Epithelial cell of prostate (primary cell): Measurements from ENCODE around the gene FTCDNL1.

Source experiments
- DNase-seq: peaks from one replicate; pipeline ENCODE4 v3.0.0-alpha.2; 2011; ENCODE audit warnings: low read depth, low spot score
- H3K27ac ChIP-seq: fragments of 450-650 bp; 2 replicates; pipeline ENCODE4 v1.5.1; 2017; ENCODE audit warnings: mild to moderate bottlenecking

Gene FTCDNL1

GRCh38 chr2:199797431-199798403 is 53.3 kb downstream of the FTCDNL1 start:
- H3K27ac ChIP-seq: no peak overlapping the region
- DNase-seq: no peak

DNA sequence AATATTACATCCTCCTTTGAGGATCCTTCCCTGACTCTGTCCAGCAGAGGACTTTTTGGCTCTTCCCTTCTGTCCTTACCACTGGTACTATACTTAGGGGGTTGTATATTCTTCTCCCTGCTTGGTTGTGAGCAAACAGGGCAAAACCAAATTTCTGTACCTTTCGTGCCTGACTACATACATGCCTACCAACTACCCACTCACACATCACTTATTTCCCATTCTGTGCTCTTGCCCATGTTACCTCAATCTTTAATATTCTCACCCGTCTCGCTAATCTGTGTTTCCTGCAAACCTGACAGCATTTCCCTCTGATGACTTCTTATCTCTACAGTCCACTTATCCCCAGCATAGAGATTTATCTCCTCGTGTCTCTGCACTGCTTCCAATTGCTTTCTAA is 58.6 kb downstream of the FTCDNL1 start:
- DNase-seq: no peak
- H3K27ac ChIP-seq: no peak overlapping the region

- H3K27ac ChIP-seq: no peak overlapping the region
- DNase-seq: no peak
These were observed 59.7 kb downstream of the FTCDNL1 start for GRCh38 chr2:199791326-199791725.

GRCh38 chr2:199784512-199784911 is 66.5 kb downstream of the FTCDNL1 start:
- DNase-seq: no peak
- no peak overlapping the region for H3K27ac ChIP-seq

- H3K27ac ChIP-seq: no peak overlapping the region
- DNase-seq: no peak
These were observed 71.4 kb downstream of the FTCDNL1 start for GRCh38 chr2:199779589-199779988.

GRCh38 chr2:199778655-199779054 is 72.3 kb downstream of the FTCDNL1 start:
- no peak for DNase-seq
- H3K27ac ChIP-seq: no peak overlapping the region

DNA sequence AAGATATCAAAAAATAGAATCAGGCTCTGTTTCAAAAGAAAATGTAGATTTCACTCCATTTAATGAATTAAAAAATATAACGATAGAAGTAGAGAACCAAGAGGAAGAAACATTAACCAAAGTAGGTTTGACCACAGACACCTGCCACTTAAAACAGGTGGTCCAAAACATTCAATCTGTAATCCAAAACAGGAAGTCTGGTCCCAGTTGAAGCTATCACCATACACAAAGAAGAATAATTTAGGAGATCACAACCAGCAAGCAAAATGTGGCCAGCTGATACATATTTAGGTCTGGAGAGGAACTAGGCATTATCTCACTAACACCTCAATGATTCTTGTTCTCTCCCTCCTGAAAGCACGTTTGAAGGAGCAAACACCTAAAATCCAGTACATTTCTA is 73.1 kb downstream of the FTCDNL1 start:
- H3K27ac ChIP-seq: no peak overlapping the region
- no peak for DNase-seq

DNA sequence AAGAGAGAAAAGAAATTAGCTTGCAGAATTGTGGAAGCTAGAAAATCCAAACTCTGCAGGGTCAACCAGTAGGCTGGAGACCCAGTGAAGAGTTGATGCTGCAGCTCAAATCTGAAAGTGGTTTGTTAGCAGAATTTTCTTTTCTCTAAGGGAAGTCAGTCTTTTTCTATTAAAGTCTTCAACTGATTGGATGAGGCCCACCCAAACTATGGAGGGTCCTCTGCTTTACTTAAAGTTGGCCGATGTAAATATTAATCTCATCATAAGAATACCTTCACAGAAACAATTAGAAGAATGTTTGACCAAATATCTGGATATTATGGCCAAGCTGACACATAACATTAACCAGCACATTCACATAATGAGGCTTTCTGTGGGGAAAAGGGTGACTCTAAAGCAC is 73.7 kb downstream of the FTCDNL1 start:
- H3K27ac ChIP-seq: no peak overlapping the region
- no peak for DNase-seq

DNA sequence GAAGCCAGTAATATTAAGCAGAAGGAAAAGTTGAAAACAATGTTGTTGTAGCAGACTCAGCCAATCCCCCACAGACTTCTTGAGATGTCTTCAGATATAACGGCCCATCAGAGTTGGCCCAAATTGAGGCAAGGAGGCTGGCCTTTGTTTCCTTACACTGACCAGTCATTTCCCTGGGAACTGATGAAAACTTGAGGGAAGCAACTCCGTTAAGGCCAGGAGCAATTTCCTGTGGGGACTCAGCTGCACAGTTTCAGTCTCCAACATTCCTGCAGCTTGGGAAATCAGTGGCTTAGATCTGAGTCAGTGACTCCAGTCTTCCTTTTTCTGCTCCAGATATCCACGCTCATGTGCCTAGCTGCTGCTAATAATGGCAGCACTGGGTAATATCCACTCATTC is 75.7 kb downstream of the FTCDNL1 start:
- DNase-seq: no peak

GRCh38 chr2:199772035-199772976 is 78.7 kb downstream of the FTCDNL1 start:
- H3K27ac ChIP-seq: no peak overlapping the region
- no peak for DNase-seq

More for the DNA sequence above, 75.7 kb downstream of the FTCDNL1 start:
- H3K27ac ChIP-seq: no peak overlapping the region

DNA sequence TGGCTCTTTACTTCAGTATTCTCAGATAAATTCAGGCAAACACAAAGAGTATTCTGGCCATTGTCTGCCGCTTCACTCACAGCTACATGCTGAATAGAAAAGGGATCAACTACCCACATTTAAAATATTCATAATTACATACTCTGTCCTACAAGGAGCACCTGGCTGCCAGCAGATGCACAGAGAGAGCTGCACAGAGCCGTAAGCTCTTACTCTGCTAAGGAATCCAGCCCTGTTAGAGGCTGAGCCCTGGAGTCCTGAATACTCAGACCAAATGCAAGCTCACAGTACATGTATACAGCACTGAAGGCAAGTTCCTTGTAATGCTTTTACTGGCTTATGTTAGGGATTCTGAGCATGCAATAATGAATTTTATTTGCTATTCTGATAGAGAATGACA is 80.3 kb downstream of the FTCDNL1 start:
- DNase-seq: no peak
- no peak overlapping the region for H3K27ac ChIP-seq

- no peak for DNase-seq
- no peak overlapping the region for H3K27ac ChIP-seq
These were observed 85.3 kb downstream of the FTCDNL1 start for GRCh38 chr2:199765646-199766045.

GRCh38 chr2:199764273-199764800 is 86.7 kb downstream of the FTCDNL1 start:
- DNase-seq: no peak
- H3K27ac ChIP-seq: no peak overlapping the region

DNA sequence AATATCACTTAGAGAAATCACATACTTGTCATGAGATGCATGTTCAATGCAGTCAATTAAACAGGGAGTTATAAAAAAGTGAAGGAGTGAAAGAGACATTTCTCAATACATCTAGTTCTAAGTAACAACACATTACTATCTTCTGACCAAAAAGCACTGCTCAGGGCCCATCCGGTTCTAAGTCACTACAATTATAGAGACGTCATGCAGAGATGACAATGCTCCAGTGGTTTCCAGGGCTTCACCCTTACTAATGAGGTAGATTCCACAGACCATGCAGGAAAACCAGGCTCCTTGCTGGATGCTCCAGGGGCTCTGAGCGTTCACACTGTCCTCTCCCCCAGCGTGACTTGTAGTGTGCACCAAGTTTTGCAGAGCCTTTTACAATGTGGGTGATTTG is 88.0 kb downstream of the FTCDNL1 start:
- H3K27ac ChIP-seq: no peak overlapping the region
- no peak for DNase-seq

DNA sequence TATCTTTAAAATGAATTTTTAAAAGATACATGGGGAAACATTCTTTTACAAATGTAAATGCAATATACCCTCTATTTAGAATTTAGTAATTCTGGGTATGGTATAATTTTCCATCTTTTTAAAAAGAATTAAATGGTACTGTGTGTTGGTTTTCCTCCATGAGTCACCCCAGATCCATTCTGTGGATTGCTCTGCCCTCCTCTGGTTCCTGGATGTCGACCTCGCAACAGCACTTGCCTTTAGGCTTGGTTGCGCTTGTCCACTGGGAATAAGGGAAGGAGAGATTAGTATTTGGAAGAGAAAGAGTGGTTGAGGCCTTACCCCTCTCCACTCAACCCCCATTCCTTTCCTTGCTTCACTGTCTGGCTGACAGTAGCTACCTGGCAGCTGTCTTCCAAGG is 90.4 kb downstream of the FTCDNL1 start:
- no peak for DNase-seq
- H3K27ac ChIP-seq: no peak overlapping the region

- H3K27ac ChIP-seq: no peak overlapping the region
- DNase-seq: no peak
These were observed 93.6 kb downstream of the FTCDNL1 start for GRCh38 chr2:199757233-199757870.

DNA sequence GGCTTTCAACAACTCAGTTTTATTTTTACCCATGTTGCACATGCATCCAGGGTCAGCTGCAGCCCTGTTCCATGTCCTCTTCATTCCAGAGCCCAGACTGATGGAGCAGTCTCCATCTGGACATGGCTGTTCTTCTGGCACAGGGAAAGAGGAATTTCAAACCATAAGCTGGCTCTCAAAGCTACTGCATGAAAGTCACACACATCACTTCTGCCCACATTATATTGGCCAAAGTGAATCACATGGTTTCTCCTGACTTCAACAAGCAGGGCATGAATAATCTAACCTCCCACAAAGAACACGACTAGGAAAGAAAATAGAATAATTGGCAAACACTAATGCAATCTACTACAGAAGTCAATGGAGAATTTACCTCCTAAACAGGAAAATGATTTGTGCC is 94.2 kb downstream of the FTCDNL1 start:
- H3K27ac ChIP-seq: no peak overlapping the region
- DNase-seq: no peak

- DNase-seq: no peak
- no peak overlapping the region for H3K27ac ChIP-seq
These were observed 94.8 kb downstream of the FTCDNL1 start for GRCh38 chr2:199756211-199756610.

DNA sequence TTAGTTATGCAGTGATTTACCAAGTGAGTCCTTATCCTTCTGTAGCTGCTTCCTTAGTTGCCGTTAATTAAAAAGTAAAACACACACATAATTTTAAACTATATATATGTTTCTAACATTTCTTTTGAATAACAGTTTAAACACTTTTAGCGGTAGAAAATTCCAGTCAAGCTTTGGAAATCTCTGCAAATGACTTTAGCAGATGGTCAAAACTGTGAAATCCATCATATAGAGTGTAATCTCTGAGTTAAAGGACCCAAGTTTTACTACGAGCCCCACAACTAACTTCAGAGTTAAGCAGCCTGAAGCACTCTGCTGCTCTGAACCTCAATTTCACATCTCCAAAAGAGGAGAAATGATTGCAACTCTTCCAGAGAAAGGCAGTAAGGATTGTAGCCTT is 96.2 kb downstream of the FTCDNL1 start:
- H3K27ac ChIP-seq: no peak overlapping the region
- DNase-seq: no peak

DNA sequence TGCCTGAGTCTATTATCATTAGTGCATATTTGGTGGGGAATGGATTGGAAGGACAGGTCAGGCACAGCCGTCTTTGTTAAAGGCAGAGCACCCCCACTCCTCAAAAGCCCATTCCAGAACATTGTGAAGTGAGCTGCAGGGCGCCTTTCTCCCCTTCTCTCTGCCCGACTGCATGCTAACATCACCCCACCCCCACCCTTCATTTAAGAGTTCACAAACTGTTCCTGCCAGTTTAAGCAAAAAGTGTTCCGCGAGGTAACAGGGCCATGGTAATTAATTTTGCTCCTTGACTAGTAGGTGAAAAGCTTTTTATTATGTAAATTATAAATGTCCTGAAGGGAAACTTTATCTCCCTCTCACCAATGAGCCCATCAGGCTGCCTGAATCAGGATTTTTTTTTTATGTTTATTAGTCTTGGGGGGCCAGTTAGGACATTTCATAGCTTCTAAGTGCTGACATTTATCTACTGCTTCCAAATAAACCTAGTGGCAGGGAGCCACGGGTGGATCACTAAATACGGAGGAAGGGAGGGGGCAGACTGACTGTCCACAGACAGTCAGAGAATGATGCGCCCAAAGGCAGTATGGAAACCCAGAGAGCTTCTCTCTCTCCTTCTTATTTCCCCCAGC is 99.4 kb downstream of the FTCDNL1 start:
- DNase-seq: no peak
- no peak overlapping the region for H3K27ac ChIP-seq
